Activated CD4-positive, alpha-beta T cell treated with anti-CD3 and anti-CD28 coated beads, Interleukin-2, amount 50 U/mL, for 4 hours (primary cell): ENCODE data around the gene RAD17.
A peak's percentile ranks its signal among the peaks of the same experiment; 100 is the strongest.
"Not testable (repeated sequence)": the region's sequence is repeated elsewhere in the genome, so short reads cannot be mapped to it uniquely, and the experiment has no call there.

Experiments
- DNase-seq, 2 experiments: peaks; one replicate each; pipeline ENCODE4 v3.0.0-alpha.2; 2020

Gene RAD17

GRCh38 chr5:69374911-69375446, 5.4 kb downstream of the RAD17 start:
- no peak for DNase-seq

GRCh38 chr5:69378376-69378775, 8.8 kb downstream of the RAD17 start:
- DNase-seq, result no peak

- DNase-seq, result no peak
Measured at GRCh38 chr5:69404659-69405330, 35.2 kb downstream of the RAD17 start.

DNA sequence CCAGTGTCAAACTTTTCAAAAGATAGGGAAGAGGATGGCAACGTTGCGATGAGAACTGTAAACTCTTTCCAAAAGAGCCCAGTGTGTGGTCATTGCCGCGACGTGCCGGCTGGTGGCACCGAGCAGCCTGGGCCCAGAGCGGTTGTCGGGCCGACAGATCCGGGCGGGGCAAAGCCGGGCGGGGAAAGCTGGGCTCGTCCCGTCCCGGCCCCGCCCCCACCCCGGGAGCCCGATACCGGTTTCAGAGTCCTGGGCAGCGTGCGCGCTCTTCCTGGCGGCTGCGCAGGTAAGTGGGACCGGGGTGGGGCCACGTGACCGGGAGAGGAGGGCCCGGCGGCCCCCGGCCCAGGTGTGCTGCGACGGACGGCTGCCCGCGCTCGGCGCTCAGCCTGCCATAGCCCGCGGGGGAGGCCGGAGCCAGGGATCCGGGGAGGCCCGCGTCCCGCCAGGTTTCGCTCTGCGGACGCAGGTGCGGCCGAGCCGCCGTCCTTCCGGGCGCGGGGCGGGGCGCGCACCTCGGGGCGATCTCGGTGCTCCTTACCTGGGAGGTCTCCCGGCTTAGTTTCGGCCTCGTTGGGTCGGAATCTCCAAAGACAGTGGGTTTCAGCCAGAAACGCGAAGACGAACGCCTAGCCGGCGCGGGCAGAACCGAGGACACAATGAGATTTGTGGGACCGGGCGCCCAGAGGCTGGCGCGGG, 45.4 kb downstream of the RAD17 start, which contains the start of gene MARVELD2:
MARVELD2 (plus strand) TSS at position 232 of the 699 bp plus-strand sequence. CDS start 4,270 bp downstream, outside the sequence.
- DNase-seq, result peak; percentile 30 to 36

DNA sequence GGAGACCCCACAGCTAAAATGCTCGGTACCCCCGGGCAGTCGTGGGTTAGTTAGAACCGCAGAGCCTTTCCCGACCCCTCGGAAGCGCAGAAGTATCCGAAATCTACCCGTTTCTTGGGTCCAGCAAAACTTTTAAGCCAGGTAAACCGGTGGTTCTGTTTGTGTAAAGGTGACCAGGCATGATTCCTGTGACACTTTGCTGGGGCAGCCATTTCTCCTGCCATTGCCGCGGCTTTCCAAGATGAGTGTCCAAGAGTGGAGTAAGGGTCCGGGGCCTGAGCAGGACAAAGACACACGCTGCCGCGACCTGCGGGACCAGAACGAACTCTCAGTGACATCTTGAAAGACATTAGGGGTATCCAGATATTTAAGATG, 46.0 kb downstream of the RAD17 start:
- no peak for DNase-seq

- no peak for DNase-seq
Measured at GRCh38 chr5:69416180-69416579, 46.6 kb downstream of the RAD17 start.

- no peak for DNase-seq
Measured at GRCh38 chr5:69416699-69417098, 47.1 kb downstream of the RAD17 start.

- DNase-seq, result no peak
Measured at GRCh38 chr5:69418554-69418953, 48.9 kb downstream of the RAD17 start.

GRCh38 chr5:69431424-69432303, 62.0 kb downstream of the RAD17 start:
- DNase-seq, result no peak

- DNase-seq, result no peak
Measured at GRCh38 chr5:69432412-69433206, 63.0 kb downstream of the RAD17 start.

DNA sequence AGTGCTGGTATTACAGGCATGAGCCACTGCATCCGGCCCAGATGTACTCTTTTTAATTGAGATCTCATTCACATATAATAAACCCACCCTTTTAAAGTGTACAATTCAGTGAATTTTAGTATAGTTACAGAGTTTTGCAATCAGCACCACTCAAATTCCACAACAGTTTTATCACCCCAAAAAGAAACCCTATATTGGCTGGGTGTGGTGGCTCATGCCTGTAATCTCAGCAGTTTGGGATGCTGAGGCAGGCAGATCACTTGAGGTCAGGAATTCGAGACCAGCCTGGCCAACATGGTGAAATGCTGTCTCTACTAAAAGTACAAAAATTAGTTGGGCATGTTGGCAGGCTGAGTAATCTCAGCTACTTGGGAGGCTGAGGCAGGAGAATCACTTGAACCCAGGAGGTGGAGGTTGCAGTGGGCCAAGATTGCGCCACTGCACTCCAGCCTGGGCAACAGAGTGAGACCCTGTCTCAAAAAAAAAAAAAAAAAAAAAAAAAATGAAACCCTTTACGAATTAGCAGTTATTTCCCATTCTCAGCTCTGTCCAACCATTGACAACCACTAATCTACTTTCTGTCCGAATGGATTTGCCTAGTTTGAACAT, 65.8 kb downstream of the RAD17 start:
- not testable (repeated sequence) for DNase-seq

GRCh38 chr5:69444127-69444754, 74.6 kb downstream of the RAD17 start:
- no peak for DNase-seq

- no peak for DNase-seq
Measured at GRCh38 chr5:69449511-69449910, 79.9 kb downstream of the RAD17 start.

- DNase-seq, result no peak
Measured at GRCh38 chr5:69450116-69450515, 80.5 kb downstream of the RAD17 start.

- not testable (repeated sequence) for DNase-seq
Measured at GRCh38 chr5:69450527-69450926, 80.9 kb downstream of the RAD17 start.

GRCh38 chr5:69451941-69452647, 82.5 kb downstream of the RAD17 start:
- DNase-seq, result no peak

GRCh38 chr5:69453487-69453886, 83.9 kb downstream of the RAD17 start:
- DNase-seq, result not testable (repeated sequence)

DNA sequence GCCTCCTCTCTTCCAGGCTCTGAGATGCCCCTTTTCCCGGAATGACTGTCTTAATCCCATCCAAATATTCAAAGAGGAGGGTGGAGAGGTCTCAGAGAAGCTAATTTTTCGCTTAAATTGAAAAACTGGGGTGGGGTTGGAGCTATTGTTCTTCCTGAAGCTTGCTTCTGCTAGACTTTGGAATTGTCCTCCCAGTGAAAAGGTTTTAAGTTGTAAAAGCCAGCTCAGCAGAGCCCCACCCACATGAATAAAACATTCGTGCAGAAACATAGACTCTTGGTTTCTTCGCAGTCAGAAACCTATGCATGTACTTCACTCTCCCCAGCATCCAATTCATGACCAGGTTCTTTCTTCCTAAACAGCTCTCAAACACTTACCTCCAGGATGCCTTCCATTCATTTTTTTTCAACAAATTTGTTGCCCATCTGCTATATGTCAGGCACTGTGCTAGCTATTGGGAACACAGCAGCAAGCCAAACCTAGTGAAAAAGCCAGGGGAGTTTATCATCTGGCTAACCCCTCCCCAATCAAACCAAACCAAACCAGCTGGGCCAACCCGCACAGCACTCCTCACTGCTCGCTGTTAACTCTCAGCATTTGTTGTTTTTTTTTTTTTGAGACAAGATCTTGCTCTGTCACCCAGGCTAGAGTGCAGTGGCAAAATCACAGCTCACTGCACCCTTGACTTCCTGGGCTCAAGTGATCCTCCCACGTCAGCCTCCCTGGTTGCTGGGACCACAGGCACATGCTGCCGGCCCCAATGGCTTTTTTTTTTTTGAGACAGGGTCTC, 85.0 kb downstream of the RAD17 start:
- no peak for DNase-seq

DNA sequence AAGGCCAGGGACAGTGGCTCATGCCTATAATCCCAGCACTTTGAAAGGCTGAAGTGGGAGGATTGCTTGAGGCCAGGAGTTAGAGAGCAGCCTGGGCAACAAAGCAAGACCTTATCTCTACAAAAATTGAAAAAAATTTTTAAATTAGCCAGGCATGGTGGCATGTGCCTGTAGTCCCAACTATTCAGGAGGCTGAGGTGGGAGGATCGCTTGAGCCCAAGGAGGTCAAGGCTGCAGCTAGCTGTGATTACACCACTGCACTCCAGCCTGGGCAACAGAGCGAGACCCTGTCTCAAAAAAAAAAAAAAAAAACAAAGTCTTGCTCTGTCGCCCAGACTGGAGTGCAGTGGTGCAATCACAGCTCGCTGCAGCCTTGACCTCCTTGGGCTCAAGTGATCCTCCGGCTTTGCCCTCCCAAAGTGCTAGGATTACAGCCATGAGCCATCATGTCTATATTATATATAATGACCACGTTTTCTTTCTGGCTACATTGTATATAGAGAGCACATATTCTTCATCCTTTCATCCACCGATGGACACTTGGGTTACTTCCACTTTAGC, 85.9 kb downstream of the RAD17 start:
- not testable (repeated sequence) for DNase-seq

- no peak for DNase-seq
Measured at GRCh38 chr5:69462170-69462569, 92.6 kb downstream of the RAD17 start.
